Cardiac septum (tissue), 1 donor: ENCODE measurements around the gene COL6A1. TPM values are rescaled to one million over a fixed set of nuclear protein-coding genes. Genes with fewer than 3 reads are reported as not detected.

ENCODE experiments used
- DNase-seq: peaks from one replicate; pipeline ENCODE4 v3.0.0-alpha.2; 2020; ENCODE audit warnings: low spot score
- intact Hi-C: fragments of 100-400 bp; cut with DNase I; formaldehyde crosslinking; loops from one replicate; pipeline ENCODE4 v1.14.0; 2022
- total RNA-seq: library from RNA; stranded (reverse); fragmentation: NEBNext Ultra II Directional; extraction: Animal tissue kit (Norgen Biotek cat#: 25700); gene quantifications from one replicate; pipeline ENCODE4 v1.2.1, GENCODE V29; 2021
- donor health status: DM: no; HTN: no; CAD: no.

Gene COL6A1
- total RNA-seq, 1 donor from 2014 or later = 140 TPM

- intact Hi-C loops = no loop called here
- DNase-seq = no peak
Measured at GRCh38 chr21:45988366-45989347, 7.1 kb downstream of the COL6A1 start.

GRCh38 chr21:45989355-45990048 lies 7.9 kb downstream of the COL6A1 start:
- no peak for DNase-seq
- intact Hi-C loops = loop anchor here (10.0 kb wide), 1 partner anchor 135 kb away; no protein-coding TSS in a partner anchor

GRCh38 chr21:45990049-45990711 lies 8.6 kb downstream of the COL6A1 start:
- intact Hi-C loops = loop anchor here (10.0 kb wide), 1 partner anchor 135 kb away; no protein-coding TSS in a partner anchor
- DNase-seq = no peak

GRCh38 chr21:45990741-45991605 lies 9.4 kb downstream of the COL6A1 start:
- intact Hi-C loops = loop anchor here (10.0 kb wide), 1 partner anchor 134 kb away; no protein-coding TSS in a partner anchor
- DNase-seq = no peak

GRCh38 chr21:45991606-45992300 lies 10.2 kb downstream of the COL6A1 start:
- DNase-seq = no peak
- intact Hi-C loops = loop anchor here (10.0 kb wide), 1 partner anchor 133 kb away; no protein-coding TSS in a partner anchor

GRCh38 chr21:45992301-45993209 lies 11.0 kb downstream of the COL6A1 start:
- intact Hi-C loops = loop anchor here (10.0 kb wide), 1 partner anchor 132 kb away; no protein-coding TSS in a partner anchor
- DNase-seq = peak; percentile 75

- intact Hi-C loops = loop anchor here (10.0 kb wide), 1 partner anchor 131 kb away; no protein-coding TSS in a partner anchor
- no peak for DNase-seq
Measured at GRCh38 chr21:45993210-45994085, 11.9 kb downstream of the COL6A1 start.

- no peak for DNase-seq
- intact Hi-C loops = loop anchor here (10.0 kb wide), 1 partner anchor 131 kb away; no protein-coding TSS in a partner anchor
Measured at GRCh38 chr21:45994086-45994661, 12.6 kb downstream of the COL6A1 start.

- intact Hi-C loops = loop anchor here (10.0 kb wide), 1 partner anchor 130 kb away; no protein-coding TSS in a partner anchor
- no peak for DNase-seq
Measured at GRCh38 chr21:45994759-45995685, 13.5 kb downstream of the COL6A1 start.

- DNase-seq = no peak
- intact Hi-C loops = loop anchor here (10.0 kb wide), 1 partner anchor 129 kb away; no protein-coding TSS in a partner anchor
Measured at GRCh38 chr21:45995686-45996179, 14.2 kb downstream of the COL6A1 start.

- peak; percentile 76 for DNase-seq
- intact Hi-C loops = loop anchor here (10.0 kb wide), 1 partner anchor 128 kb away; no protein-coding TSS in a partner anchor
Measured at GRCh38 chr21:45996311-45997204, 15.0 kb downstream of the COL6A1 start.

- intact Hi-C loops = loop anchor here (10.0 kb wide), 1 partner anchor 128 kb away; no protein-coding TSS in a partner anchor
Measured at GRCh38 chr21:45997205-45997494, 15.6 kb downstream of the COL6A1 start.

GRCh38 chr21:45997495-45998275 lies 16.1 kb downstream of the COL6A1 start:
- intact Hi-C loops = loop anchor here (10.0 kb wide), 1 partner anchor 127 kb away; no protein-coding TSS in a partner anchor
- no peak for DNase-seq

More at GRCh38 chr21:45997205-45997494, 15.6 kb downstream of the COL6A1 start:
- DNase-seq = no peak
